CD1c-positive myeloid dendritic cell (primary cell): Measurements from ENCODE around the gene RPL36AL.

ENCODE experiments used
- DNase-seq: peaks from one replicate; pipeline ENCODE4 v3.0.0-alpha.2; 2016; ENCODE audit errors: extremely low spot score

The RPL36AL gene

DNA sequence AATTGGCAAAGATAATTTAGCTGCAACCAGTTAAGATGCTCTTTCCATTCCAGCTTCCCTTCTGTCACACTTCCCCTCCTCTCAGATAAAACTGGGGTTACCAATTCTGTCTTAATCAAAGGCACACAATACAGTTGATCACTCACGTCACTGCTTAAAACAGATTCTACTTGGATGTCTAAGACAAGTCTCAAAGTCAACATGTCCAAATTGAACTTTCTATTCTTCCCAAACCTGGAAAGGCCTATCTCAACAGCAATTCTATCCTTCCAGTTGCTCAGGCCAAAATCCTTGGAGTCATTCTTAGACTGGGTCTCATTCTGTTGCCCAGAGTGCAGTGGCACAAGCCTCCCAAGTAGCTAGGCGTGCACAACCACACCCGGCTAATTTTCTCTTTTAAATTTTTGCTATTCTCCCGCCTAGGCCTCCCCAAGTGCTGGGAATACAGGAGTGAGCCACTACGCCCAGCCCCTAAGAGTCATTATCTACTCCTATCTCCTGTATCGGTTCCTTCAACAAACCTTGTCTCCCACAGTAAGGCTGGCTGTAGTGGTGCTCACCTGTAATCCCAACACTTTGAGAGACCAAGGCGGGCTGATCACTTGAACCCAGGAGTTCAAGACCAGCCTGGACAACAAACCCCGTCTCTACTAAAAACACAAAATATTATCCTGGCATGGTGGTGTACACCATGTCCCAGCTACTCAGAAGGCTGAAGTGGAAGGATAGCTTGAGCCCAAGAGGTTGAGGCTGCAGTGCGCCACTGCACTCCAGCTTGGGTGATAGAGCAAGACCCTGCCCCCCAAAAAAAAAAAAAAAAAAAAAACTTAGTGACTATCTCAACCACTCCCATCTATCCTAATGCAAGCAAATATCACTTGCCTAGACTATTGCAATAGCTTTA is 39.0 kb downstream of the RPL36AL start:
- DNase-seq, result no peak

DNA sequence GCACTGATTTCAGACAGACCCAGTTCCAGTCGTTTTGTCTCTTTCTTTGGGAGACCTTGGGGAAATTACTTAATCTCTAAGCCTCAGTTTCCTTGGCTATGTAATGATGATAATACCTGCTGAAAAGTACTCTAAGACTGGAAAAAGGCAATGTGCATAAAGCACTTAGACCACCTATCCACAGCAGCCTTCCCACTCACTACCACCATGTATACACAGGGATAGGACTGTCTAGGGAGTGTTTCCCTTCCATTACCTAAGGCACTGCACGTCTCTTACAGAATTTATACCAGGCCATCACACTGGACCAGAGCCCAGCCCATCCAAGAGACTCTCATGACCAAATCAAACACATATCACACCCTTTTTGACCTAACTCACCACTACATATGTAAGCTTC is 40.6 kb downstream of the RPL36AL start:
- DNase-seq, result no peak

DNA sequence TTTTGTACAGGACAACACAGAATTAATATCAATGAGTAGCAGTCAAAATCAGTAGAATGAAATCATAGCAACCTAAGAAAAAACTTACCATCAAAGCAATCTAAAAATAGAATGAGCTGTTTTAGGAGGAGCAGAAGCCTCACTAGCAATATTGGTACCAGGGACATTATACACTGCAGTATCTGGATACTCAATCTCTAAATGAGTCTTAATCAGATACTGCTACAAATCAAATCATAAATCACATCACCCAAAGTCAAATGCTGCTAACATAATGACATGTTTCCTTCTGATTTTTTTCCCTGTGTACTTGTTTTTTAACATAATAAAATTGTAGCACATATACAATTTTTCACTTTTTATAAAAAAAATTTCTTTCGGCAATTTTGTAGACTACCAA is 42.3 kb downstream of the RPL36AL start:
- no peak for DNase-seq

DNA sequence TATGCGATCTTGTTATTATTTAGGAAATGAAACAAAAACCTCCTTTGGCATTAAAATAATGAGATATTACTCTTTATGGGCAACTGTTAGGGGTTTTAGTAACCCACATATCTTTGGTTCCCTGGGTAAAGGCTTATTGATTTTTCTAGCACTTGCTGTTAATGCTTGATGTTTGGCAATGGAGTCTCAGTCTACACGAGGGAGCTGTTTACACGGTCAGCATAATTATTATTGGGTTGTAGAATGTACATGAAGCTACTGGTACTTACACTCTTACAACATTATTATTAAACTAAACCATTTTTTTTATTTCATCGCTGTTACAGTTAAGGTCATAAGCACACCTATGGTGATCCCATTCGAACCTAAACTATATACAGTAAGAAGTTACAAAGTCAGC is 46.4 kb downstream of the RPL36AL start:
- no peak for DNase-seq

DNA sequence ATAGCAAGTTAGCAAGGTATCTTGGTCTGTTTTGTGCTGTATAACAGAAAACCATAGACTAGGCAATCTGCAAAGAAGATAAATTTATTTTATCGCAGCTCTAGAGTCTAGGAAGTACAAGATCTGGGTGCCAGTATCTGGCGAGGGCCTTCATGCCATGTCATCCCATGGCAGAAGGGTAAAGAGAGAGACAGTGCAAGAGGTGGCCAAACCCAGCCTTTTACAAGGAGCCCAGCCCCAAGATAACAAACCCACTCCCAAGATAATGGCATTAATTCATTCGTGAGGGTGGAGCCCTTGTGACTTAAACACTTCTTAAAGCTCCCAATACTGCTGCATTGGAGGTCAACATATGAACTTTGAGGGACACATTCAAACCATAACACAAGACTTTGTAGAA is 51.1 kb downstream of the RPL36AL start:
- DNase-seq, result no peak
